ENCODE measurements around the gene SLC49A3. TPM values are rescaled to one million over a fixed set of nuclear protein-coding genes. Genes with fewer than 3 reads are reported as not detected.

SLC49A3 gene
- total and polyA plus RNA-seq, 2 donors (not counting 1 experiment from before 2014, with no cell fraction given) = 0.42 to 5.1 TPM

- H2AFZ ChIP-seq (ENCODE audit: low read length) = no peak overlapping the region
- peaks cover 30% of the 10 kb centered on the region for H3K79me2 ChIP-seq (ENCODE audit: control insufficient read depth, insufficient read depth, low read length)
- no peak for TF ChIP-seq EZH2 (IDR thresholded peaks at IDR 0.05; ENCODE audit: low read length, missing control alignments)
- TF ChIP-seq, protein P1, sequence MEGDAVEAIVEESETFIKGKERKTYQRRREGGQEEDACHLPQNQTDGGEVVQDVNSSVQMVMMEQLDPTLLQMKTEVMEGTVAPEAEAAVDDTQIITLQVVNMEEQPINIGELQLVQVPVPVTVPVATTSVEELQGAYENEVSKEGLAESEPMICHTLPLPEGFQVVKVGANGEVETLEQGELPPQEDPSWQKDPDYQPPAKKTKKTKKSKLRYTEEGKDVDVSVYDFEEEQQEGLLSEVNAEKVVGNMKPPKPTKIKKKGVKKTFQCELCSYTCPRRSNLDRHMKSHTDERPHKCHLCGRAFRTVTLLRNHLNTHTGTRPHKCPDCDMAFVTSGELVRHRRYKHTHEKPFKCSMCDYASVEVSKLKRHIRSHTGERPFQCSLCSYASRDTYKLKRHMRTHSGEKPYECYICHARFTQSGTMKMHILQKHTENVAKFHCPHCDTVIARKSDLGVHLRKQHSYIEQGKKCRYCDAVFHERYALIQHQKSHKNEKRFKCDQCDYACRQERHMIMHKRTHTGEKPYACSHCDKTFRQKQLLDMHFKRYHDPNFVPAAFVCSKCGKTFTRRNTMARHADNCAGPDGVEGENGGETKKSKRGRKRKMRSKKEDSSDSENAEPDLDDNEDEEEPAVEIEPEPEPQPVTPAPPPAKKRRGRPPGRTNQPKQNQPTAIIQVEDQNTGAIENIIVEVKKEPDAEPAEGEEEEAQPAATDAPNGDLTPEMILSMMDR (conservative IDR thresholded peaks at IDR 0.05 in 1 of 2, IDR thresholded peaks at IDR 0.05 in 1 of 2; ENCODE audit: low read depth in 1 of 2, low read length in 2 of 2) = no peak
- H3K4me1 ChIP-seq (ENCODE audit: control insufficient read depth, extremely low read depth, insufficient read depth, low read length) = peaks cover 6% of the 10 kb centered on the region
- no peak overlapping the region for H3K9ac ChIP-seq (ENCODE audit: insufficient read depth, low read length)
- peaks cover 34% of the 10 kb centered on the region for H3K36me3 ChIP-seq (ENCODE audit: control insufficient read depth, insufficient read depth, low read length)
- no peaks in the 10 kb centered on the region for H3K27me3 ChIP-seq (ENCODE audit: control insufficient read depth, insufficient read depth, low read length)
- no peak overlapping the region for H3K4me2 ChIP-seq (ENCODE audit: extremely low read depth, insufficient read depth, low read length)
- H3K27ac ChIP-seq (ENCODE audit: insufficient read depth, low read length) = no peak overlapping the region
- DNase-seq (ENCODE audit: low read depth in 2 of 2) = no peak
- no peak overlapping the region for H3K4me3 ChIP-seq (replicated peaks in 1 of 4; ENCODE audit: control extremely low read depth in 1 of 4, insufficient read depth in 1 of 4, low read depth in 3 of 4, low read length in 4 of 4)
- no peaks in the 10 kb centered on the region for H4K20me1 ChIP-seq (ENCODE audit: control insufficient read depth, extremely low read depth, insufficient read depth, low read length)
- no peaks in the 10 kb centered on the region for H3K9me3 ChIP-seq (ENCODE audit: control insufficient read depth, insufficient read depth, low read depth, low read length)
Observed at GRCh38 chr4:730511-730910, 41.6 kb upstream of the SLC49A3 start.

DNA sequence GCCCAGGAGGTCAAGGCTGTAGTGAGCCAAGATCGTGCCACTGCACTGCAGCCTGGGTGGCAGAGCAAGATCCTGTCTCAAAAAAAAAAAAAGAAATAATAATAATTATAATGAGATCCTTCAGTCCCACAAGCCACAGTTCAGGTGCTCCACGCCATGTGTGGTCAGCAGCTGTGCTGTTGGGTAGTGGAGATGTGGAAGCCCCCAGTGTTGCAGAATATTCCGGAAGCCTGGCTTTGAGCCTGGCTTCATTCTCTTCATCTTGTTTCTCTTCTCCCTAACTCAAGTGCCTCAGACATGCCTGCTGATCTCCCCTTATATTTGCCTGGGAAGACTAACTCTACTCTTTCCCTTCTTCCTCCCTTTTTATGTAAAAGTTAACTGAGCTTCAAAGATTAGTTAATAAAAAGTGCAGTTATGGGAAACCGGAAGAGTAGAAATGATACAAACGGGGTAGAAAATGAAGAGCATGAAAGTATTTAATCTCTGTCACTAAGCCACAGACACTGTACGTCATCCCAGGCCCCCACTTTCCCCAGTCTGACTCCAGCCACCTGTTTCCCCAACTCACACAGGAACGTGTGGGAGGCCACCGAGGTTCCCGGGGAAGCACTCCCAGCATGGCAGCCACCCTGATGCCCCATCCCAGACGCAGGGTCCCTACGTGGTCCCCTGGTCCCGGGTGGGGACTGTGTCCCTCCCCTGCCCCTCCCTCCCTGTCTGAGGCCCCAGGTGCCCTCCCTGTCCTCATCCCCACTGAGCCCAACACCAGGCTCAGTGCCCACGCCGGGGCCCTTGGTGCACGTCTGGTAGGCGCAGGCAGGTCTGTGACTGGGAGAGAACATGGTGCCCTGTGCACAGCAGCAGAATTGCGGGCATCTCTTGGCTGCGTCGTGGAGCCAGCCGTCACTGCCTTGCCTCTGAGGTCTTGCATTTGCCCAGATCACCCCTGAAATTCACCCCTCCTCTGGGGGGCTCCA lies 40.7 kb upstream of the SLC49A3 start:
- H3K36me3 ChIP-seq (ENCODE audit: control insufficient read depth, insufficient read depth, low read length) = peaks cover 27% of the 10 kb centered on the region
- H3K4me3 ChIP-seq (replicated peaks in 1 of 4; ENCODE audit: control extremely low read depth in 1 of 4, insufficient read depth in 1 of 4, low read depth in 3 of 4, low read length in 4 of 4) = no peak overlapping the region
- H3K27me3 ChIP-seq (ENCODE audit: control insufficient read depth, insufficient read depth, low read length) = no peaks in the 10 kb centered on the region
- no peaks in the 10 kb centered on the region for H3K9me3 ChIP-seq (ENCODE audit: control insufficient read depth, insufficient read depth, low read depth, low read length)
- no peak for DNase-seq (ENCODE audit: low read depth in 2 of 2)
- H3K27ac ChIP-seq (ENCODE audit: insufficient read depth, low read length) = no peak overlapping the region
- TF ChIP-seq EZH2 (IDR thresholded peaks at IDR 0.05; ENCODE audit: low read length, missing control alignments) = no peak
- TF ChIP-seq, protein P1 (conservative IDR thresholded peaks at IDR 0.05 in 1 of 2, IDR thresholded peaks at IDR 0.05 in 1 of 2; ENCODE audit: low read depth in 1 of 2, low read length in 2 of 2) = no peak
- no peak overlapping the region for H3K9ac ChIP-seq (ENCODE audit: insufficient read depth, low read length)
- H2AFZ ChIP-seq (ENCODE audit: low read length) = no peak overlapping the region
- H3K79me2 ChIP-seq (ENCODE audit: control insufficient read depth, insufficient read depth, low read length) = peaks cover 36% of the 10 kb centered on the region
- H4K20me1 ChIP-seq (ENCODE audit: control insufficient read depth, extremely low read depth, insufficient read depth, low read length) = no peaks in the 10 kb centered on the region
- H3K4me2 ChIP-seq (ENCODE audit: extremely low read depth, insufficient read depth, low read length) = no peak overlapping the region
- H3K4me1 ChIP-seq (ENCODE audit: control insufficient read depth, extremely low read depth, insufficient read depth, low read length) = peaks cover 6% of the 10 kb centered on the region

GRCh38 chr4:727576-727975 lies 38.6 kb upstream of the SLC49A3 start:
- Histone ChIP-seq H3K9ac (ENCODE audit: insufficient read depth, low read length) (no peak overlapping the region), H3K9me3 (ENCODE audit: control insufficient read depth, insufficient read depth, low read depth, low read length) (no peaks in the 10 kb centered on the region), H3K79me2 (ENCODE audit: control insufficient read depth, insufficient read depth, low read length) (peaks cover 49% of the 10 kb centered on the region), H3K27me3 (ENCODE audit: control insufficient read depth, insufficient read depth, low read length) (no peaks in the 10 kb centered on the region), H3K4me3 (replicated peaks in 1 of 4; ENCODE audit: control extremely low read depth in 1 of 4, insufficient read depth in 1 of 4, low read depth in 3 of 4, low read length in 4 of 4) (no peak overlapping the region), H3K27ac (ENCODE audit: insufficient read depth, low read length) (no peak overlapping the region), H4K20me1 (ENCODE audit: control insufficient read depth, extremely low read depth, insufficient read depth, low read length) (no peaks in the 10 kb centered on the region), H3K4me1 (ENCODE audit: control insufficient read depth, extremely low read depth, insufficient read depth, low read length) (peaks cover 11% of the 10 kb centered on the region), H3K36me3 (ENCODE audit: control insufficient read depth, insufficient read depth, low read length) (peaks cover 14% of the 10 kb centered on the region), H3K4me2 (ENCODE audit: extremely low read depth, insufficient read depth, low read length) (no peak overlapping the region), H2AFZ (ENCODE audit: low read length) (no peak overlapping the region)
- TF ChIP-seq, protein P1 (conservative IDR thresholded peaks at IDR 0.05 in 1 of 2, IDR thresholded peaks at IDR 0.05 in 1 of 2; ENCODE audit: low read depth in 1 of 2, low read length in 2 of 2) = no peak
- TF ChIP-seq EZH2 (IDR thresholded peaks at IDR 0.05; ENCODE audit: low read length, missing control alignments) = no peak
- no peak for DNase-seq (ENCODE audit: low read depth in 2 of 2)
